G401 (cell line): ENCODE measurements around the gene C14orf180. TPM values are rescaled to one million over a fixed set of nuclear protein-coding genes. Genes with fewer than 3 reads are reported as not detected.

Experiments
- DNase-seq: peaks from one replicate; pipeline ENCODE4 v3.0.0-alpha.2; 2015; ENCODE audit warnings: low spot score
- in situ Hi-C: cut with HindIII; loops from 2 replicates; pipeline ENCODE4 v1.10.0; 2016; ENCODE audit warnings: low sequenced_read_pairs, mixed read lengths
- total RNA-seq: library from RNA; depleted of rRNA; stranded (reverse); fragments of >200 nt; shearing (Covaris generic); gene quantifications from 2 replicates; pipeline ENCODE4 v1.2.3, GENCODE V29; 2014

The C14orf180 gene
- total RNA-seq, 1 experiment from 2014 or later: not detected

DNA sequence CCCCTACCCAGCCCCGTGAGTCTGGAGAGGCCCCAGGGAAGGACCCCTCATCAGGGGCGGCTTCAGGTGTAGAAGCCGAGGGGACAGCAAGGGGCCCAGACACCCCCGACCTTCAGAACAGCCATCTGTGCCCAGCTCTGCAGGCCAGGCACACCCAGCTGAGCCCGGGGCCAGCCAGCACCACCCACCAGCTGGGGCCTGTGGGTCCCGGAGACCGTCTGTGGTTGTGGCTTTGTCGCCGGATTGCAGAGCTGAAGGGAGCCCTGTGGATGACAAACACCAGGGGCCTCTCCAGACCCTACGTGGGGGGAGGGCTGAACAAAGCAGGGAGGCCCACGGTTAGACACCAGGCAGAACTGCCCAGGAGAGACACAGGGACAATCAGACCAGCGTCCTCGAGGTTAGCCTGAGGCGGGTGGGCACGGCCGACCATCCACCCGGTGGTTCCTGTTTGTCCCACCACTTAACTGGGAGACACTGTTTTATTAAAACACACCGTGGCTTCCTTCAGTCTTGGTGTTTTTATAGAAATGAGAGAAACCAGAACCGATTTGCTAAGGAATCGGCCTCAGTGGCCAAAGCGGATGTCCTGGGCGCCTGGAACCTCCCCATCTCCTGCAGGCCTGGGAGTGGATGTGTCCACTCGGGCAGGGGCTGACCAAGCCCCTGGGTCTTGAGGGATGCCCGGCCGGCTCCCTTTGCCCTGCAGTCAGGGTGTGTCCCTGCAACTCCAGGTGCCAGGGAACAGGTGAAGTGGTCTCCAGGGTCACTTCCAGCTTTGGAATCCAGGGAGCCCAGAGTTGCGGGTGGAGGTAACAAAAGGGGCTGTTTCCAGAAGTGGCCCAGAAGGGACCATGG is 10.0 kb downstream of the C14orf180 start:
- in situ Hi-C loops: loop anchor here (5.0 to 10.0 kb wide), 2 partner anchors 38 to 425 kb away; no protein-coding TSS in a partner anchor
- no peak for DNase-seq

DNA sequence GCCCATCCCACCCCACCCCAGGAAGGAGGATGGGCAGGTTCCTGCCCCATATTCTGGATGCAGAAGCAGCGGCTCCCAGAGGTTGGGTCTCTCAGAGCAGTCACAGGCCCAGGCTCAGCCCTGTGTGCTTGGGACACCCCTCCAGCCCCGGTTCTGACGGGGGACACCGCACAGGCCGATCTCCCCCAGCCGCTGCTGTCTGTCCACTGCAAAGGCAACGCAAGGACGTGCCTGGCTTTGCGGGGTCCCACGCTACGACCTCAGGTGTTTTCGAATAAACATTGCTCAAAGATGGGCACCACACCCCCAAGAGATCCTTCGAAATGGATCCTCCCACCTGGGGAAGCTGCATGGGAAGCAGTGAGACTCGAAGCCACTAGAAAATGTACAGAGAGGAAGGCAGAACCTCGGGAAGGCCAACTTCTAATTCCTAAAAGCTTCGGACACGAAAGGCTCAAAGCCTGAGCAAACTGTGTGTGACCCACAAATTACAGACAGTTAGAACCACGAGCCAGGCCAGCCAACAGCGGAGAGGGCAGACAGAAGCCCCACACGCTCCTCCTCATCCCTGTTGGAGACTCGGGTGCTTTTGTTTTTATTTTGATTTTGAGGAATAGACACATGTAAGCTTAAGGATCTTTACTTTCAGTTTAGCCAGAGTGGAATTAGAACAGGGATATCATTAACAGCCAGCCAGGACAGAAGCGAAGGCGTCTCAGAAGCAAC is 10.8 kb downstream of the C14orf180 start:
- no peak for DNase-seq
- in situ Hi-C loops: loop anchor here (5.0 to 10.0 kb wide), 2 partner anchors 37 to 426 kb away; no protein-coding TSS in a partner anchor

DNA sequence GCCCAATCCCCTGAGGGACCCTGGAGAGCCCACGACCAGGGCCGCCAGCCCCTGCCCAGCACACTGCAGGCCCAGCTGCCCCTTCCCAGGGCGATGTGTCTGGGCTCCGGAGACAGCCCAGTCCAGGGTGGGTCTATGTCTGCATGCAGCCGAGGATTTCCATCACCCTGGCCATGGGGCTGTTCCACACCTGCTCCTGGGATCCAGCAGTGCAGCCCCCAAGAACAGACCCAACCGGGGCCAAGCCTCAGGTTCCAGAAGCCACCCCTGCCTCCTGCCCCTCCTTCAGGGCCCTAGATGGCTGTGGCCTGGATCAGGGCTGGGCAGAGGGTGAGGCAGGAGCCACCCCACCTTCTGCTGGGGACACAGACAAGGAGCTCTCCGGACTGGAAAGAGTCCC is 11.5 kb downstream of the C14orf180 start:
- in situ Hi-C loops: loop anchor here (5.0 to 10.0 kb wide), 2 partner anchors 36 to 426 kb away; no protein-coding TSS in a partner anchor
- DNase-seq: no peak

DNA sequence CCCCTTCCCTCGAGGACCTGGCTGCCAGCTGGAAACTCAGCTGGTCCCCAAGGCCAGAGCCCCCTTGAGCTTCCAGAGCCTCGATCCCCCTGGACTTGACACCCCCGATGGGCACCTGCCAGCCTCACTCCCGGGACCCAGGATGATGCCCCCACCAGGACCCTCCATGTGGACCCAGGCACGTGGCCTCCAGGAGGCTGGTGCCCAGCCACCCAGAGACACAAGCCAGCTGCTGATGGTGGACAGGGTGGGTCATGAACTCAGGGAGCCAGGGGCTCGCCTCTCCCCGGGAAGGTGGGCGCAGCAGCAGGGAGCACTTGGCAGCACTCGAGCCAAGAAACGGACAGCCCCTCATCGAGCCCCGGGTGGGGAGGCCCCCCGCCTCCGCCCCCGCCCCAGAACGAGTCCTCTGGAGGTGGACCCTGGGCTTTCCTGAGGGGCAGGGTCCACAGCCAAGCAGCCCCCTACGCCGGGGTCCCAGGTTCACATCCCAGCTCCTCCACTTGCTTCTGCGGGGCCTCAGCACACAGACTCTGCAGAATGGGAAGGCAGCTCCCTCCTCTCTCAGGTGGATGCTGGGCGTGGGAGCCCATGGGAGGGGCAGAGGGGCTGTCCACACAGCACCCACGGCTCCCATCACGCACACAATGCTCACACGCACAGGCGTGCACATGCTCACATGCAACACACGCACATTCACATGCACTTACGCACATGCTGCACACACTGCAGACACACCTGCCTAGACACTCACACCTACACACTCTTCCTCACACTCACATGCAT is 12.1 kb downstream of the C14orf180 start:
- no peak for DNase-seq
- in situ Hi-C loops: loop anchor here (5.0 to 10.0 kb wide), 2 partner anchors 36 to 427 kb away; no protein-coding TSS in a partner anchor

DNA sequence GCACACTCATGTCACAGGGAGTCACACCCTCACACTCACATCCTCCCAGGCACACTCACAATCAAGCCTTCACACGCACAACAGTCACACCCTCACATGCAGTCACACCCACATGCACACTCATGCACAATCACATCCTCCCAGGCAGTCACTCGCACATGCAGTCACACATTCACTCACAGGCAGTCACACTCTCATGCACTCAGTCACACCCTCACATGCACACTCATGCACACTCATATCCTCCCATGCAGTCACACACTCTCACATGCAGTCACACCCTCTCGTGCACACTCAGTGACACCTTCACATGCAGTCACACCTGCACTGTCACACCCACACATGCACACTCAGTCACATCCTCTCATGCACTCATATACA is 12.7 kb downstream of the C14orf180 start:
- DNase-seq: no peak
- in situ Hi-C loops: loop anchor here (5.0 to 10.0 kb wide), 2 partner anchors 35 to 427 kb away; no protein-coding TSS in a partner anchor

DNA sequence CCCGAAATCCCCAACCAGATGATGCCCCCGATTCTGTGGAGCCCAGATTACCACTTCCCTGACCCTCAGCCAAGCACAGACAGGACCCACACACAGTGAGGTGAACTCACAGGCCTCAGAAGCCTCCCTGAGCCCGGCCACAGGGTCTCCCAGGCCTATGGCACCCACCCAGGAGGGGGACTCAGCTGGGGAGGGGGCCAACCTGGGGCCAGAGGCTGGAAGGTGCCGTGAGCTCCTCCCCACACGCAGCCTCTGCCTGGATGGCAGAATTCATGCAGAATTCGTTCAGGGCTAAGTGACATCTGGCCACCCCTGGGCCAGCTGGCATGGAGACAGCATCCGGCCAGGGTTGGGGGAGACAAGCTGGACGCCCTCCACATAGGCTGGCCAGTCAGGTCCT is 13.2 kb downstream of the C14orf180 start:
- in situ Hi-C loops: loop anchor here (5.0 to 10.0 kb wide), 2 partner anchors 35 to 428 kb away; no protein-coding TSS in a partner anchor
- DNase-seq: no peak

DNA sequence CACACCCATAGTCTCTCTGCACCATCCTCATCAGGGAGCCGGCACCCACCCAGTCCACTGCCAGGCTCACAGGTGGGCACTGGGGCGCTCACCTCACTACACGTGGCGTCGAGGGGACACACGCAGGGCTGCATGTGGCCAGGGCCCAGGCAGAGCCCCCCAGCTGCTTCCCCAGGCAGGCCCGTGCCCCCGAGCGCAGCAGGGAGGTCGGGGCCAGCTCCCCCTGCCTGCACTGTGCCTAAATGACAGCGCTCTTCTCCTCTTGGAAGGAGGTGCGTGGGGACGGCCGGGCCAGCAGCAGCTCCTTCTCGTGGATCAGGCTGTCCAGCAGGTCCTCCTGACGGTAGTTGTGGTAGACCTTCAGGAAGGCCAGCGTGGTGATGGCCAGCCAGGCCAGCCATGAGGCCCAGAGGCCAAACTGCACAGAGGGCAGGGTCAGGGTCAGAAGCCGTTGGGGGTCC is 13.7 kb downstream of the C14orf180 start:
- DNase-seq: no peak
- in situ Hi-C loops: loop anchor here (5.0 to 10.0 kb wide), 2 partner anchors 34 to 428 kb away; no protein-coding TSS in a partner anchor

DNA sequence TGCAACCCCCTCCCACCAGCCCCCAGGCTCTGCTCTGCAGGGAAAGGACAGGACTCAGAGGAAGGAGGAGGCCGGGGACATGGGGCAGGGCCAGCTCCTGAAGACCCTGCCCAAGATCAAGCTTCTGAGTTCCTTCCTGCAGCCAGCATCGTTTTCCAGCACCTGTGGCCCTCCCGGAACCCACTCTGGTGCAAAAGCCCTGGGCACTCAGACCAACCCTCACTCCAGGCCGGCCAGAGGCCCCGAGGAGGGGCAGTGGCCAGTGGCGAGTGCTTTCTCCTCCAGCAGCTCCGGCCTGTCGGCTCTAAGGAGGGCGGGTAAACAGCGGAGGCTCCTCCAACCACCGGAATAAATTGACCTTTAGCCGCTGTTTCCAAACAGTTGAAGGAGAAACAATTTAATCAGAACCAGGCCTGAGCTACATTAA is 14.2 kb downstream of the C14orf180 start:
- in situ Hi-C loops: loop anchor here (5.0 to 10.0 kb wide), 2 partner anchors 34 to 429 kb away; no protein-coding TSS in a partner anchor
- no peak for DNase-seq

DNA sequence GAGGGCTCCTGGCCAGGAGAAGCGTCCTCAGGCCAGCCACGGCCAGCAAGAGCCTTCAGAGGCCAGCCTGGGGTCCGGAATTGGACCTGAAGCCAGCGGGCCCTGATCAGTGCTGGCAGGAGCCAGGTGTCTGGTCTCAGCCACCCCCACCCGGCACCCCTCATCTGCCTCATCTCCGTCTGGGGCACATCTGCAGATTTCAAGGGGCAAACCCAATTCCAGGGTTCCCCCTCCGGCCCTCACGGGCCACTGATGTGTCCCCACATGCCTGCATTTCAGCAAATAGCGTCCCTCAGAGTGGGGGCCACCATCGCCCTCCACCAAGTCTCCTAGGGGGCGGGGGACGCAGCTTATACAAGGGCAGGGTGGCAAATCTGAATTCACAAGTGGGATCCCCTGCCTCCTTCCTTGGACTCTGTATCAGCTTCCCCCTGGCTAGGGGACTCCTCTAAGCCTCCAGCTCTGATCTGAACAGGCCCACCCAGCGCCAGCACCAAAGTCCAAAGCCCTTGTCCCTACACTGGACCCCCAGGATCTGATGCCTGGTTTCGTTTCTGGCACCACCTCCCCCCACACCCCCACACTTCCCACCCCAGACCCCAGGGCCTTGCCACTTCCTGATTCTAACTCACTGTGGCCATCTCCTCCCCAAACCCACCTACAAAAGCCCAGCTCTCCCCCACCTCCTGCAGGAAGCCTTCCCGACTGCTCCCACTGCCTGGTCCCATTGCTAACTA is 14.9 kb downstream of the C14orf180 start:
- in situ Hi-C loops: loop anchor here (5.0 to 10.0 kb wide), 2 partner anchors 33 to 430 kb away; no protein-coding TSS in a partner anchor
- DNase-seq: no peak

DNA sequence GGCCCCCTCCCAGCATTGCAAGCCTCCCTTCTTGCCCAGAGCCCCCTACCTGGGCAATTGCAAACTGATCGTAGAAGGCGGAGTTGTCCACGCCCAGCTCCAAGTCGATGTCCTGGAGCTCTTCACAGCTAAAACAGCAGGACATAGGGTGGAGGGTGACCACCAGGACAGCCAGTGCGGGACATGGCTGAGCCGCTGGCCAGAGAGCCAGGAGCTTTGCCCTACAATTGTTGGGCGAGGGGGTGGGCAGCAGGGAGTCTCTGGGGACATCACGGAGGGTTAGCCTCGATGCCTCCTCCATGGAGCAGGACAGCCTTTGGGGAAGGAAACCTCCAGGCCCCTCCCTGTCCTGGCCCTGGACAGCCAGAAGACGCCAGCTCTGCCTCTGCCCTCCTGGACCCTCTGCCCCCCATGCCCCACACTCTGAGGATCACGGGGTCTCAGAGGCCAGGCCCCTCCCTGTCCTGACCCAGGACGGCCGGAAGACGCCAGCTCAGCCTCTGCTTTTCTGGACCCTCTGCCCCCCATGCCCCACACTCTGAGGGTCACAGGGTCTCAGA is 15.6 kb downstream of the C14orf180 start:
- in situ Hi-C loops: loop anchor here (10.0 kb wide), 1 partner anchor 430 kb away; no protein-coding TSS in a partner anchor
- no peak for DNase-seq

DNA sequence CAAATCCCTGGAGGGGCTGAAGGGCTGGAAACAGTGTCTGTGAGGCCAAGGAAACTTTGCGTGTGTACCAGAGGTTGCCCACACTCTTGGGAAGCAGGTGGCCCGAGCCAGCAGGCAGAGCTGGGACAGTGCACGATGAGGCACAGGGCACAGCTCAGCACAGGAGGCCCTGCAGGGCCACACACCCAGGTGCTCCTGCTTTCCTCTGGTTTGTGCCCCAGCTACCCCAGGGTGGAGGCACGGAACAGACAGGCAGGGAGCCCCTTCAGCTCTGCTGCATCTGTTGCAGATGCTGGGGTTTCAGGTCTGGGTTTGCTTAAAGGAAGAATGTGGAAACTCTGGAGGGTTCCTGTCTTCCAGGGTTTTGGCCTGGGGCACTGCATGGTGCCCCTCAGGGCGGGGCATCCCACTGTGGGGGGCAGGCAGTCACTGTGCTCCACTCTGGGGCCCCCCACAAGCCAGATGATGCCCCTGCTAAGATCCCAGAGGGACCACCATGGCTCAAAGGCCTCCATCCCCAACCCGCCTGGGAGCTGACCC is 16.4 kb downstream of the C14orf180 start:
- in situ Hi-C loops: loop anchor here (10.0 kb wide), 1 partner anchor 431 kb away; no protein-coding TSS in a partner anchor
- DNase-seq: no peak

DNA sequence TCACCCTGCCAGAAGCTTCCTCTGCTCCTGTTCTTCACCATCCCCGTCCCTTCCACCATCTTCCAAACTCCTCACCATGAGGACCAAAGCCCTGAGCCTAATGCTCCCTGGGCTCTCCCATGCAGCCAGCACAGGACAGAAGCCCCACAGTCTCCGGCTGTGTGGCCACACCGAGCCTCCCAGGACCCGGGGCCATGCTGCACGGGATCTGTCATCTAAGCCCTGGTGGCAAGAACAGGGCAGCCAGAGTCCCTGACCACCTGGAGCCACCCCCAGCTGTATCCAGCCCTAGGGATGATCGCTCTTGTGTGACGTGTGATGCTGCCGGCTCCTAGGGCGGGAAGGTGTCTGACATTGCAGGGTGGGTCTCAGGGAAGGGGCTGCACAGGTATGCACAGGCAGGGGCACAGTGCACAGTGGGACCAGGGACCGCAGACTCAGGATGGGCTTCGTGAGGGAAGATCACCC is 16.9 kb downstream of the C14orf180 start:
- no peak for DNase-seq
- in situ Hi-C loops: loop anchor here (10.0 kb wide), 1 partner anchor 432 kb away; no protein-coding TSS in a partner anchor

DNA sequence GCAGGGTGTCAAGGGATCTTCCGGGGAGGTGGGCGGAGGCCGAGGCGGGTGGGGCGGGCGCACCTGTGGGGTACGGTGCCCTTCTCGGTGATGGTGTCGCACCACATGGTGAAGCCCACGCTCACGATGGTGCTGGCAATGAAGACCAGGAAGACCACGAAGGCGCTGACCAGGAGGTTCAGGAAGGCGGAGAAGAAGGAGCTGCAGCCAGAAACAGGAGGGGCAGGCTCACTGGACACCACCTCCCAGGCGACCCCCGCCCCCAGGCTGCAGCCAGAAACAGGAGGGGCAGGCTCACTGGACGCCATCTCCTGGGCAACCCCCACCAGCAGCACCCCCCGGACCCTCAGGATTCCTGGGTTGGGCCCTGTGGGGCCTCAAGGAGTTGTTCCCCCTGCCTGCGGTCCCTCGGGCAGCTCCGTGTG is 17.4 kb downstream of the C14orf180 start:
- DNase-seq: no peak
- in situ Hi-C loops: loop anchor here (10.0 kb wide), 1 partner anchor 432 kb away; no protein-coding TSS in a partner anchor

DNA sequence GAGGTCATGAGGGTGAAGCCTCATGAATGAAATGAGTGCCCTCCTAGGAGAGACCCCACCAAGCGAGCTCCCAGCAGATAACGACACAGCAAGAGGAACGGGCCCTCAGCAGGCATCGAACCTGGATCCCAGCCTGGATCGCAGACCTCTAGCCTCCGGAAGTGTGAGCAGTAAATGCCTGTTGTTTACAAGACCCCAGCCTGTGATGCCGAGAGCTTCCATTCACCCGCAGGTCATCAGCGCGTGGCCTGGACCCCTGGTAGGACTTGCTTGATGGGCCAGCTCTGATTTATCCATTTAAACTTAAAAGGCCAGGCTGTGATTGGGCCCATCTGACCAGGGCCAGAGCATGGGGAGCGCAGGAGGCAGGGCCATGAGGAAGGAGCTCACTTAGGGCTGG is 18.0 kb downstream of the C14orf180 start:
- DNase-seq: no peak
- in situ Hi-C loops: loop anchor here (10.0 kb wide), 1 partner anchor 433 kb away; no protein-coding TSS in a partner anchor

DNA sequence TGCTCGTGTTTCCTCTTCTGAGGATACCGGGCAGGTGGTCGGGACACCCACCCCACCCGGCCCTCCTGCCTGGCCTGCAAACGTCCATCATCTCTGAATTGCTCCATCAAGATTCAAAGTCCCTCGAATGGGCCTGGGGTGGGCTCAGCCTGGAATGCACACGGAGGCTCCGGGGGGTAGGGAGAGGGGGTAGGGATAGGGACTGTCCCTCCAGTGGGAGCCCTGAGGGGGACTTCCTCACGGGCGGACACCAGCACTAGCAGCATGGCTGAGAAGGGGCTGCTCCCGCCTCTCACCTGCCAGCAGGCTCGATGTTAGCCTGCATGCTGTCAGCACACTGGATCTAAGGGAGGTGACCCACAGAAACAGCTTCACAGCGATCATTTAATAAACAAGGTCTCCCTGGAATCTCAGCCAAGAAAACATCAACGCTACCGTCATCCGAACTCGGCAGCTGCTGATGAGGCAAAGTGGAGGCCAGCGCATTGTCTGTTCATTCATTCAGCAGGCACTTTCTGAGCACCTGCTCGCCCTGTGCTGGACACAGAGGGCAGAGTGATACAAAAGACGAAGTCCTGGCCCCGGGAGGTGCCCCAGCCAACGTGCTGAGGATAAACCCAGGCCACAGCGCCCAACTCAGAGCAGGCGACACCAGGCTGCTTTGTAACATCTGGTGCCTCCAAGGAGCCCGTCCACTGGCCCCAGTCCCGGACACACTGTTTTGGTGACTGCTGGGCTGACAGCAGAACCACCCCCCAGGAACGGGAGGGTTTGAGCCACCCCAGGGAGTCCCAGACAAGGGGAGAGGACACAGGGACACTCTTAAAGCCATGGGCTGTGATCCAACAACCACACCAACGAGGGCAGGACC is 18.7 kb downstream of the C14orf180 start:
- no peak for DNase-seq
- in situ Hi-C loops: loop anchor here (10.0 kb wide), 1 partner anchor 433 kb away; no protein-coding TSS in a partner anchor

DNA sequence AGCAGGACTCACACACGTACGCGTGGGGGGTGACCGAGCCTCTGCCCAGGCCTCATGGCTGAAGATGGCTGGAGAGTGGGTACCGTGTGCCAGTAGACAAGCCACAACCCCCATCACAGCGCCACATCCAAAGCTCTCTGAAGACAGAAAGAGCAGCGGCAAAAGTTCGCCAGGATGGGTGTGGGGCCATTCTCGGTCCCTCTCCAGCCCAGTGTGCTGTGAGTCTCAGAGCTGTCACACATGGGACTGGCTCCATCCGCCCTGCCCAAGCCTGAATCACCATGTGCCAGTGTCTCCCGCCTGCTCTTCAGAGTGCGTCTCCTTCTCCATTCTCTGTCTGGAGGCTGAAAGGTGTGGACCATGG is 19.3 kb downstream of the C14orf180 start:
- DNase-seq: no peak
- in situ Hi-C loops: loop anchor here (10.0 kb wide), 1 partner anchor 434 kb away; no protein-coding TSS in a partner anchor
